Kidney epithelial cell (primary cell): ENCODE results near the gene LENG8. TPM values are rescaled to one million over a fixed set of nuclear protein-coding genes. Genes with fewer than 3 reads are reported as not detected.
"Not testable (repeated sequence)": the region's sequence is repeated elsewhere in the genome, so short reads cannot be mapped to it uniquely, and the experiment has no call there.

Source experiments
- DNase-seq: peaks from one replicate; pipeline ENCODE4 v3.0.0-alpha.2; 2010; ENCODE audit warnings: low read depth
- H3K27me3 ChIP-seq: 2 replicates; pipeline ENCODE4 v1.6.0; 2011; ENCODE audit warnings: low read length; ENCODE audit not compliant: control insufficient read depth, insufficient read depth
- H3K36me3 ChIP-seq: 2 replicates; pipeline ENCODE4 v1.5.1; 2011; ENCODE audit warnings: low read length; ENCODE audit not compliant: control insufficient read depth, insufficient read depth
- H3K4me3 ChIP-seq: 2 replicates; pipeline ENCODE4 v1.5.1; 2011; ENCODE audit warnings: low read depth, mild to moderate bottlenecking, control low read depth, low read length
- CTCF ChIP-seq: IDR thresholded peaks from 2 replicates; pipeline ENCODE4 v1.5.1; 2011; ENCODE audit warnings: mild to moderate bottlenecking, moderate library complexity, low read length, control low read depth, inconsistent platforms; ENCODE audit not compliant: insufficient read depth, poor library complexity, severe bottlenecking
- total RNA-seq: library from RNA; depleted of rRNA; stranded (reverse); fragments of >200 nt; gene quantifications from 2 replicates; pipeline ENCODE4 v1.2.3, GENCODE V29; 2015

Gene LENG8
- total RNA-seq, 1 donor from 2014 or later = 61.3 TPM

GRCh38 chr19:54485851-54486250, 36.9 kb downstream of the LENG8 start:
- no peak for TF ChIP-seq CTCF
- H3K27me3 ChIP-seq = no peaks in the 10 kb centered on the region
- no peak for DNase-seq

GRCh38 chr19:54489341-54489740, 40.3 kb downstream of the LENG8 start:
- TF ChIP-seq CTCF = no peak
- DNase-seq = no peak
- Histone ChIP-seq H3K27me3 (no peaks in the 10 kb centered on the region), H3K36me3 (no peaks in the 10 kb centered on the region), H3K4me3 (no peak overlapping the region)

More at GRCh38 chr19:54485851-54486250, 36.9 kb downstream of the LENG8 start:
- H3K4me3 ChIP-seq = no peak overlapping the region
- H3K36me3 ChIP-seq = no peaks in the 10 kb centered on the region

- no peaks in the 10 kb centered on the region for H3K36me3 ChIP-seq
- no peak for DNase-seq
- no peaks in the 10 kb centered on the region for H3K27me3 ChIP-seq
- no peak for TF ChIP-seq CTCF
- no peak overlapping the region for H3K4me3 ChIP-seq
These were observed 40.8 kb downstream of the LENG8 start for GRCh38 chr19:54489766-54490165.

GRCh38 chr19:54492568-54492967, 43.6 kb downstream of the LENG8 start:
- no peak for TF ChIP-seq CTCF
- H3K4me3 ChIP-seq = no peak overlapping the region
- no peaks in the 10 kb centered on the region for H3K27me3 ChIP-seq
- no peaks in the 10 kb centered on the region for H3K36me3 ChIP-seq
- DNase-seq = no peak

- H3K27me3 ChIP-seq, H3K4me3 ChIP-seq, DNase-seq, H3K36me3 ChIP-seq: not testable (repeated sequence)
These were observed 44.1 kb downstream of the LENG8 start for GRCh38 chr19:54493056-54493455.

- no peak for DNase-seq
- TF ChIP-seq CTCF = no peak
- Histone ChIP-seq H3K27me3 (no peaks in the 10 kb centered on the region), H3K36me3 (no peaks in the 10 kb centered on the region), H3K4me3 (no peak overlapping the region)
These were observed 45.1 kb downstream of the LENG8 start for GRCh38 chr19:54493967-54494585.

GRCh38 chr19:54495284-54495683, 46.3 kb downstream of the LENG8 start:
- DNase-seq, H3K27me3 ChIP-seq, H3K4me3 ChIP-seq, H3K36me3 ChIP-seq: not testable (repeated sequence)

GRCh38 chr19:54497747-54498450, 48.9 kb downstream of the LENG8 start:
- not testable (repeated sequence) for H3K36me3 ChIP-seq, H3K4me3 ChIP-seq, DNase-seq, H3K27me3 ChIP-seq

GRCh38 chr19:54498451-54498772, 49.4 kb downstream of the LENG8 start:
- DNase-seq, H3K36me3 ChIP-seq, H3K4me3 ChIP-seq, H3K27me3 ChIP-seq: not testable (repeated sequence)
